ENCODE results near the gene BAAT.

DNA sequence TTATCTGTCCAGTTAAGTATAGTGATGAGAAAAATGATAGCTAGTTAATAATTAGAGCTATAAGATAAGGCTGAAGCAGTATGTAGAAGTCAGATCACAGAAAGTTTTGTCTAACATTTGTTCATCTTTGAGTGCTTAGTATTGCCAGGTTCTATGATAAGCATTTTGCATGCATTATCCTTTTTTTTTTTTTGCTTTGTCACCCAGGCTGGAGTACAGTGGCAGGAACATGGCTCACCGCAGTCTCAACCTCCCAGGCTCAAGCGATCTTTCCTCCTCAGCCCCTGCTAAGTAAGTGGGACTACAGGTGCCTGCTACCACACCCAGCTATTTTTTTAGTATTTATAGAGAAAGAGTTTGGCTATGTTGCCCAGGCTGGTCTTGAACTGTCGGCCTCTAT is 17.5 kb downstream of the BAAT start:
- no peak for TF ChIP-seq EZH2 (IDR thresholded peaks at IDR 0.05; ENCODE audit: low read depth)
- TF ChIP-seq, protein P1, sequence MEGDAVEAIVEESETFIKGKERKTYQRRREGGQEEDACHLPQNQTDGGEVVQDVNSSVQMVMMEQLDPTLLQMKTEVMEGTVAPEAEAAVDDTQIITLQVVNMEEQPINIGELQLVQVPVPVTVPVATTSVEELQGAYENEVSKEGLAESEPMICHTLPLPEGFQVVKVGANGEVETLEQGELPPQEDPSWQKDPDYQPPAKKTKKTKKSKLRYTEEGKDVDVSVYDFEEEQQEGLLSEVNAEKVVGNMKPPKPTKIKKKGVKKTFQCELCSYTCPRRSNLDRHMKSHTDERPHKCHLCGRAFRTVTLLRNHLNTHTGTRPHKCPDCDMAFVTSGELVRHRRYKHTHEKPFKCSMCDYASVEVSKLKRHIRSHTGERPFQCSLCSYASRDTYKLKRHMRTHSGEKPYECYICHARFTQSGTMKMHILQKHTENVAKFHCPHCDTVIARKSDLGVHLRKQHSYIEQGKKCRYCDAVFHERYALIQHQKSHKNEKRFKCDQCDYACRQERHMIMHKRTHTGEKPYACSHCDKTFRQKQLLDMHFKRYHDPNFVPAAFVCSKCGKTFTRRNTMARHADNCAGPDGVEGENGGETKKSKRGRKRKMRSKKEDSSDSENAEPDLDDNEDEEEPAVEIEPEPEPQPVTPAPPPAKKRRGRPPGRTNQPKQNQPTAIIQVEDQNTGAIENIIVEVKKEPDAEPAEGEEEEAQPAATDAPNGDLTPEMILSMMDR (conservative IDR thresholded peaks at IDR 0.05): no peak
